Activated T-helper 17 cell treated with anti-CD3 and anti-CD28 coated beads, Interleukin-2, amount 50 U/mL, for 72 hours (primary cell): Measurements from ENCODE around the gene ARL8A. TPM values are rescaled to one million over a fixed set of nuclear protein-coding genes. Genes with fewer than 3 reads are reported as not detected.
"Not testable (repeated sequence)": the region's sequence is repeated elsewhere in the genome, so short reads cannot be mapped to it uniquely, and the experiment has no call there.

Source experiments
- ATAC-seq: fragments of 150-1000 bp; cut with Tn5 transposase; replicated peaks from 2 replicates; pipeline ENCODE4 v1.10.0; 2021; ENCODE audit warnings: mild to moderate bottlenecking, moderate library complexity
- H3K27ac Mint-ChIP-seq: one replicate; pipeline ENCODE4 v1.8.0; 2022; ENCODE audit warnings: mixed read lengths
- H3K27me3 Mint-ChIP-seq: one replicate; pipeline ENCODE4 v1.8.0; 2022; ENCODE audit warnings: mixed read lengths
- H3K36me3 Mint-ChIP-seq: one replicate; pipeline ENCODE4 v1.8.0; 2022; ENCODE audit warnings: low read depth, mild to moderate bottlenecking, mixed read lengths
- H3K4me1 Mint-ChIP-seq: one replicate; pipeline ENCODE4 v1.8.0; 2022; ENCODE audit warnings: mixed read lengths
- H3K4me3 Mint-ChIP-seq: one replicate; pipeline ENCODE4 v1.8.0; 2022; ENCODE audit warnings: mild to moderate bottlenecking, mixed read lengths
- H3K9me3 Mint-ChIP-seq: one replicate; pipeline ENCODE4 v1.8.0; 2022; ENCODE audit warnings: mixed read lengths
- total RNA-seq, 2 donors: library from RNA; stranded (reverse); gene quantifications; one replicate each; pipeline ENCODE4 v1.2.3, GENCODE V29; 2022

ARL8A gene
- total RNA-seq, 2 donors from 2014 or later: 43.6 to 51.4 TPM

DNA sequence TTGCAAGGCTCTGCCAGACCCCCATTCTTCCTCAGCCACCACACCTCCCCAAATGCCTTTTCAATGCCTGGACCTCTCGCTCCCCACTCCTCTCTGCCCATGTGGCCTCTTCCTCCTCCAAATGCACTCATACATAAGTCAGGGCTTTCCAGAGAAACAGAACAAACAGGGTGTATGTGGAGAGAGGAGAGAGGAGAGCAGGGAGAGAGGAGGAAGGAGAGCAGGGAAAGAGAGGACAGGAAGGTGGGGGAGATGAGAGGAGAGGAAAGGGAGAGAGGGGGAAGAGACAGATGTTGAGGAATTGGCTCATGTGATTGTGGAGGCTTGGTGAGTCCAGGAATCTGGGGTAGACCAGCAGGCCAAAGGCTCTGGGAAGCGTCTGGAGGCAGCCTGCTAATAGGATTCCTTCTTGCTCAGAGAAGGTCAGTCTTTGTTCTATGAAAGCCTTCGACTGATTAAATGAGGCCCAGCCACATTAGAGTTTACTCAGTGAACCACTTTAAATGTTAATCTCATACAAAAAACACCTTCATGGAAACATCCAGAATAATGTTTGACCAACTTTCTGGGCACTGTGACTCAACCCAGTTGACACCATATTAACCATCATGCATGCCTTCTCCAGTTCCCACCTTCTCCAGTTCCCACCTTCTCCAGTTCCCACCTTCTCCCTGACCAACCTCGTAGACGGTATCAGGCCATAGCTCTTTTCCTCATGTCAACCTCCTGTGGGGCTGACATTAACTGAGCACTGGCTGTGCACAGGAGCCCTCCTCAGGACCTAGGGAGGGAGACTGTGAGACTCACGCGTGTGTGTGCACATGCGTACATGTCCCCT lies 37.7 kb upstream of the ARL8A start:
- no peak overlapping the region for H3K27ac Mint-ChIP-seq
- peaks cover 3% of the 10 kb centered on the region for H3K27me3 Mint-ChIP-seq
- H3K4me3 Mint-ChIP-seq: no peak overlapping the region
- H3K4me1 Mint-ChIP-seq: peaks cover 11% of the 10 kb centered on the region
- H3K36me3 Mint-ChIP-seq: no peaks in the 10 kb centered on the region
- ATAC-seq: no peak
- H3K9me3 Mint-ChIP-seq: no peaks in the 10 kb centered on the region

DNA sequence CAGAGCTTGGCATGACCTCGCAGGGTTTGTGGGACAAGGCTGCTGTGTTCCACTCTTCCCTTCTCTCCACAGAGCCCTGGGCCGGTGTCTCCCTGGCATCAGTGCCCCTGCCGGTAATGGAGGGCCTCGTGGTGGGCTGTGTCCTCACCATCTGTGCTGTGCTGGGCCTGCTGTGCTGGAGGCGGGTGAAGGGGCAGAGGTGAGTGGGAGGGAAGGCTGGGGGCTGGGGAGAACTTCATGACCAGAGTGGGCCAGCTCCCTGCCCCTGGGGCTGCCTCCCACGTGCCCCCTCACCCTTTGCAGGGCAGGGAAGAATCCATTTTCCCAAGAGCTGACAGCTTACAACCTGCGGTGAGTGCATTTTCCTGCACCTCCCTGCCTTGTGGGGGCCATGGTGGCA lies 37.0 kb upstream of the ARL8A start:
- no peak for ATAC-seq
- Mint-ChIP-seq H3K4me1 (peaks cover 11% of the 10 kb centered on the region), H3K27me3 (peaks cover 3% of the 10 kb centered on the region), H3K9me3 (no peaks in the 10 kb centered on the region), H3K36me3 (no peaks in the 10 kb centered on the region), H3K4me3 (no peak overlapping the region), H3K27ac (no peak overlapping the region)

- H3K27ac Mint-ChIP-seq, H3K36me3 Mint-ChIP-seq, H3K27me3 Mint-ChIP-seq, ATAC-seq, H3K4me3 Mint-ChIP-seq, H3K9me3 Mint-ChIP-seq: not testable (repeated sequence)
- H3K4me1 Mint-ChIP-seq: peaks cover 11% of the 10 kb centered on the region
Measured at GRCh38 chr1:202180751-202181139, 36.2 kb upstream of the ARL8A start.

DNA sequence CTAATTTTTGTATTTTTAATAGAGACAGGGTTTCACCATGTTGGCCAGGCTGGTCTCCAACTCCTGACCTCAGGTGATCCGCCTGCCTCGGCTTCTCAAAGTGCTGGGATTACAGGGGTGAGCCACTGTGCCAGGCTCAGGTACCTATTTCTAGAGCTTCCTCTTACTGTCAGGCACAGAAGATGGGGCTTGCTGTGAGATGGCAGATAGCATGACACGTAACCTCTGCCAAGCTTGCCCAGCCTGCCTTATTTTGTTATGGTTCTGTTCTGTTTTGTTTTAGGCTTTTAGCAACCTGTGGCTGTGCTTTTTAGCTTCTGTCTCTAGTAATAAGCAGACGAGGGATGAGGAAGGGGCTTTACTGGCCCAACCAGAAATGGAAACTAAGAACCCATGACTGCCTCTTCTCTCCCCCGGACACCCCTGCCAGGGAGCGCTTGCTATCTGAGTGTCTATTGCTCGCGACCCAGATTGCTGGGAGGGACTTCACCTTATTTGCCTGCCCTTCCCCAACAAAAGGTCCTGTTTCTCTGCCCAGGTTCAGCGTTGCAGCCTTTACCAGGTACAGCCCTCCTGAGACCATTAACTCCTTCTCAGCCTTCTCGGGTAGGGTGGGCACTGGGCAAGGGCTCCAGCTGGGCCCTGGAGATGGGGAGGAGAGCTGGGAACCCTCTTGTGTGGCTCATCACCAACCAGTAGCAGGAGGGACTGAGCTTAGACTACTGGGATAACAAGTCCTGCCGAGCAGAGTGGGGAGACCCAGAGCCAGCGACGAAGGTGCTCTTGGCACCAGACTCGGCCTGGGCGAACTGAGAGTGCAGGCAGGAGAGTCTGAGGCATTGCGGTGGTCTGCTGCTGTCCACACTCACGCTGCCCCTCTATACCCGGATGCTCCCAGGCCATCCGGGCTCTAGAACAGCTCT lies 35.6 kb upstream of the ARL8A start:
- no peaks in the 10 kb centered on the region for H3K36me3 Mint-ChIP-seq
- no peak overlapping the region for H3K27ac Mint-ChIP-seq
- peaks cover 3% of the 10 kb centered on the region for H3K27me3 Mint-ChIP-seq
- ATAC-seq: no peak
- no peaks in the 10 kb centered on the region for H3K9me3 Mint-ChIP-seq
- H3K4me1 Mint-ChIP-seq: peaks cover 11% of the 10 kb centered on the region
- H3K4me3 Mint-ChIP-seq: no peak overlapping the region

DNA sequence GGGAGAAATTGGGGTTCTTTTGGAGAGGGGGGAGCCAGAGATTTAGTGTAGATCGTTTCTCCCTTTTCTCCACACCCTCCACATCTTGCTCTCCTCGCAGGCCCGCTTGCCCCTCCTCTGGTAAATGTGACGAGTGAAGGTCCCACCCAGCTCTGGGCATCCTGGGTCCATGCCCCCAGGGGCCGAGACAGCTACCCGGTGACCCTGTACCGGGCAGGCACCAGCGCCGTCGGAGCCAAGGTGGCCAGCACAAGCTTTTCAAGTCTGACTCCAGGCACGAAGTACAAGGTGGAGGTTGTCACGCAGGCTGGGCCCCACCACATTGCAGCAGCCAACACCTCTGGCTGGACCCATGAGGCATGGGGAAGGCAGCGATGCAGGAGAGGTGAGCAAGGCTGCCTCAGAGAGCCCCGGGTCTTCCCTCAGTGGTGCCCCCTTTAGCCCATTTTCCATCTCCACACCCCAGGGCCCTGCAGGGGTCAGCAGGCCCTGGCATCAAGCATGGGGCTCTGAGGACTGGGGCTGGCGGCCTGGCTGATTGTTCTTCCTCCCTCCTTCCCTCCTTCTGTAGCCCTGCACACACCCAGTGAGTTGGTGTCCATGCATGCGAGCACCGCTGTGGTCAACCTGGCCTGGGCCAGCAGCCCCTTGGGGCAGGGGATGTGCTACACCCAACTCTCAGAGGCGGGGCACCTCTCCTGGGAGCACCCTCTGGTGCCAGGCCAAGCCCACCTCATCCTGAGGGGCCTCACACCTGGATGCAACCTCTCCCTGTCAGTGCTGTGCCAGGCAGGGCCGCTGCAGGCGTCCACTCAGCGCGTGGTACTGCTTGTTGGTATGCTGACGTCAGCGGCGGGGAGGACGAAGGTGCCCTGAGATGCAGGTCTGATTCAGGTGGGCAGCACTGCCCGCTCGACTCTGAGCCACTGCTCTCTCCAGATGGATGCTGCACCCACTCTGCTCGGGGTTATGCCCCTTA lies 32.7 kb upstream of the ARL8A start:
- Mint-ChIP-seq H3K9me3 (no peaks in the 10 kb centered on the region), H3K27ac (no peak overlapping the region), H3K4me3 (no peak overlapping the region), H3K27me3 (no peaks in the 10 kb centered on the region), H3K4me1 (no peaks in the 10 kb centered on the region), H3K36me3 (no peaks in the 10 kb centered on the region)
- no peak for ATAC-seq

GRCh38 chr1:202173993-202174392 lies 29.5 kb upstream of the ARL8A start:
- Mint-ChIP-seq H3K4me3 (no peak overlapping the region), H3K27me3 (no peaks in the 10 kb centered on the region), H3K4me1 (no peaks in the 10 kb centered on the region), H3K36me3 (no peaks in the 10 kb centered on the region), H3K9me3 (no peaks in the 10 kb centered on the region), H3K27ac (no peak overlapping the region)
- ATAC-seq: no peak

GRCh38 chr1:202172015-202172355 lies 27.4 kb upstream of the ARL8A start:
- Mint-ChIP-seq H3K4me3 (no peak overlapping the region), H3K27me3 (no peaks in the 10 kb centered on the region), H3K36me3 (no peaks in the 10 kb centered on the region), H3K4me1 (no peaks in the 10 kb centered on the region), H3K27ac (no peak overlapping the region), H3K9me3 (no peaks in the 10 kb centered on the region)
- peak; percentile 70 for ATAC-seq

DNA sequence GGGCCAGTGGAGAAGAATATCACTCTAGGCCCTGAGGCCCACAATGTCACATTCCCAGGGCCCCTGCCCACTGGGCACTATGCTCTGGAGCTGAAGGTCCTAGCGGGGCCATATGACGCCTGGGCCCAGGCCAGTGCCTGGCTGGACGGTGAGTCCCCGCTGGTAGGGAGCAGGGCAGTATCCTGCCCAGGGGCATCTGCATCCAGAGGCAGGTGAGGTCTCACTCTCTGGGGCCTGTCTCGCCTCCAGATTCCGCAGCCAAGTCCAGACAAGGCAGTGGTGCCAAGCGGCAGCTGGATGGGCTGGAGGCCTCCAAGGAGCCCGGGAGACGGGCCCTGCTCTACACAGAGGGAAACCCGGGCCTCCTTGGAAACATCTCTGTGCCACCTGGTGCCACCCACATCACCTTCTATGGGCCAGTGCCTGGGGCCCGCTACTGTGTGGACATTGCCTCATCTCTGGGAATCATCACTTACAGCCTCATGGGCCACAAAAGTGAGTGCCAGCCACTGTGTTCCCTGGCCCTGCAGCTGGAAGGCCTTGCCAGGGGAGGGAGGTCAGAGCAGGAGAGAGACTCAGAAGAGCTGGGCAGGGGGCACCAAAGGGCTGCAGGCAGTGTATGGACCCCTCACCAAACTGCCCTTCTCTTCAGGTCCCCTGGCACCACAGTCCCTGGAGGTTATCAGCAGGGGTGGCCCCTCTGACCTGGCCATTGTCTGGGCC lies 26.9 kb upstream of the ARL8A start:
- Mint-ChIP-seq H3K27me3 (no peaks in the 10 kb centered on the region), H3K9me3 (no peaks in the 10 kb centered on the region), H3K27ac (no peak overlapping the region), H3K4me3 (no peak overlapping the region), H3K4me1 (no peaks in the 10 kb centered on the region), H3K36me3 (no peaks in the 10 kb centered on the region)
- peak; percentile 45 for ATAC-seq

GRCh38 chr1:202170726-202171125 lies 26.2 kb upstream of the ARL8A start:
- H3K9me3 Mint-ChIP-seq: no peaks in the 10 kb centered on the region

DNA sequence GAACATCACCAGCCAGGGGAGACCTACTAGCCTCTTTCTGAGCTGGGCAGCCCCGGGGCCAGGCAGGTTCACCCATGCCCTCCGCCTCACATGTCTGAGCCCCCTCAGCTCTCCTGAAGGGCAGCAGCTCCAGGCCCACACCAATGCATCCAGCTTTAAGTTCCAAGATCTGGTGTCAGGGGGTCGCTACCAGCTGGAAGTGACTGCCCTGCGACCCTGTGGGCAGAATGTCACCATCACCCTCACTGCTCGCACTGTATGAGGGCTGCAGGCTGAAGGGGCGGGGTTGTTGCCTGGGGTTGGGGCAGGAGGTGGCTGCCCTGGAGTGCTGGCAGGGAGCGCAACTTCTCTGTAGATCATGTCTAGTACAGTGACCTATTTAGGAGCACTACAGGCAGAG lies 24.3 kb upstream of the ARL8A start:
- Mint-ChIP-seq H3K27ac (no peak overlapping the region), H3K4me3 (no peak overlapping the region), H3K4me1 (peaks cover 10% of the 10 kb centered on the region), H3K27me3 (no peaks in the 10 kb centered on the region), H3K36me3 (no peaks in the 10 kb centered on the region), H3K9me3 (no peaks in the 10 kb centered on the region)
- no peak for ATAC-seq

More at GRCh38 chr1:202170726-202171125, 26.2 kb upstream of the ARL8A start:
- H3K4me3 Mint-ChIP-seq: no peak overlapping the region
- no peak for ATAC-seq
- no peaks in the 10 kb centered on the region for H3K4me1 Mint-ChIP-seq
- no peaks in the 10 kb centered on the region for H3K36me3 Mint-ChIP-seq
- no peak overlapping the region for H3K27ac Mint-ChIP-seq
- no peaks in the 10 kb centered on the region for H3K27me3 Mint-ChIP-seq

- Mint-ChIP-seq H3K36me3 (no peaks in the 10 kb centered on the region), H3K27ac (no peak overlapping the region), H3K9me3 (no peaks in the 10 kb centered on the region), H3K4me3 (no peak overlapping the region), H3K4me1 (peaks cover 13% of the 10 kb centered on the region), H3K27me3 (no peaks in the 10 kb centered on the region)
- ATAC-seq: no peak
Measured at GRCh38 chr1:202167708-202168415, 23.3 kb upstream of the ARL8A start.

GRCh38 chr1:202167054-202167453 lies 22.5 kb upstream of the ARL8A start:
- not testable (repeated sequence) for ATAC-seq, H3K36me3 Mint-ChIP-seq, H3K9me3 Mint-ChIP-seq, H3K27ac Mint-ChIP-seq, H3K27me3 Mint-ChIP-seq
- H3K4me3 Mint-ChIP-seq: peak overlapping the region; percentile 100
- H3K4me1 Mint-ChIP-seq: peaks cover 18% of the 10 kb centered on the region
